ENCODE data around the gene BECN2. TPM values are rescaled to one million over a fixed set of nuclear protein-coding genes. Genes with fewer than 3 reads are reported as not detected.

Gene BECN2
- total and polyA plus RNA-seq, 2 of the 13 experiments (the other 11 are each of a cell fraction or from before 2014, with no cell fraction given) = not detected

DNA sequence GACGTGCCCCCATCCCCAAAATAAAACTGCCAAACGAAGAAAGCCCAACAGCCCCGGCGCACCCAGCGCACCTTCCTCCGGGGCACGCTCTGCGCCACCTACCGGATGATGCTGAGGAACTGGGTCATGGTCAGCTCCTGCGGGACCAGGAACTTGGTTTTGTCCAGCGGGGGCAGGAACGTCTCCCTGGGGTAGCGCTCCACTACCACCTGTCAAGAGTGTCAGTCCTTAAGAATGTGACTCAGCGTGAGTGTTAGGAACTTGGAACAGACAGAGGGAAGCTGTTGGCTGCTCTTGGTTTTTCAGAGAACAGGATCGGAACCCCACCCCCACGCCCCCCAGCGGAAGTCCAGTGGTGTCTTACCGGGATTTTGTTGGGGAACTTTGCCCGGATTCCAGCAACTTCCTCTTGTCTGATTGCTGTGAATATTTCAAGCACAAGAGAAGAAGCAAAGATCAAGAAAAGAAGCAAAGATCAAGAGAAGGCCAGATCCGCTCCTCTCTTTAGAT, 40.9 kb downstream of the BECN2 start:
- ChIA-PET POLR2A (no interaction called here), CTCF (ENCODE audit: low intra/inter-chr PET ratio, low total read pairs) (interaction anchor here (2.4 kb wide), 1 partner anchor 102 kb away, joined by 23 read pairs; no protein-coding TSS in a partner anchor)
- ATAC-seq = peak; percentile 93
- FAIRE-seq = peak; percentile 18
- in situ Hi-C loops (cut with HindIII; ENCODE audit: extremely low pct_ligation_motif_present, low pct_unique_long_range_greater_than_20kb) (loop anchor here (25.0 kb wide), 1 partner anchor 461 kb away; the partner anchor contains the start of gene KMO), intact Hi-C loops (cut with micrococcal nuclease; ENCODE audit: unreplicated experiment) (loop anchor here (1.0 kb wide), 2 partner anchors 383 to 467 kb away; no protein-coding TSS in a partner anchor)
- Histone ChIP-seq H3K27me3 (ENCODE audit: control insufficient read depth in 1 of 2, insufficient read depth in 2 of 2, low read length in 2 of 2) (peaks cover 0 to 8% of the 10 kb centered on the region in 2 experiments; a peak in 1 of 5 replicates), H3K9ac (ENCODE audit: insufficient read depth, low read depth, low read length) (no peak overlapping the region), H4K20me1 (ENCODE audit: insufficient read depth, low read length) (no peaks in the 10 kb centered on the region), H2AFZ (ENCODE audit: low read length) (no peak overlapping the region), H3K79me2 (ENCODE audit: insufficient read depth, low read length) (no peaks in the 10 kb centered on the region), H3K4me2 (ENCODE audit: low read depth, low read length) (peak overlapping the region; percentile 56), H3K36me3 (replicated peaks in 1 of 2; ENCODE audit: control insufficient read depth in 1 of 2, insufficient read depth in 2 of 2, low read length in 2 of 2) (no peaks in the 10 kb centered on the region), H3K4me3 (replicated peaks in 1 of 3; ENCODE audit: insufficient read depth in 1 of 3, low read depth in 2 of 3, low read length in 3 of 3) (peak overlapping the region in 2 of 3 experiments; percentile 24 to 53; a peak in 3 of 6 replicates), H3K27ac (ENCODE audit: extremely low read length, insufficient read depth, low read length) (no peak overlapping the region), H3K9me3 (ENCODE audit: low read length) (no peaks in the 10 kb centered on the region), H3K4me1 (ENCODE audit: insufficient read depth, low read length) (no peaks in the 10 kb centered on the region)
- BruUV-seq (replicated peaks) = no TSS peak
- DNase-seq (ENCODE audit: low spot score) = peak; percentile 23
- 32% methylated on average over 18 of the region's 20 CpGs for WGBS (ENCODE audit: low lambda C conversion rate)
- TF ChIP-seq, protein P1, sequence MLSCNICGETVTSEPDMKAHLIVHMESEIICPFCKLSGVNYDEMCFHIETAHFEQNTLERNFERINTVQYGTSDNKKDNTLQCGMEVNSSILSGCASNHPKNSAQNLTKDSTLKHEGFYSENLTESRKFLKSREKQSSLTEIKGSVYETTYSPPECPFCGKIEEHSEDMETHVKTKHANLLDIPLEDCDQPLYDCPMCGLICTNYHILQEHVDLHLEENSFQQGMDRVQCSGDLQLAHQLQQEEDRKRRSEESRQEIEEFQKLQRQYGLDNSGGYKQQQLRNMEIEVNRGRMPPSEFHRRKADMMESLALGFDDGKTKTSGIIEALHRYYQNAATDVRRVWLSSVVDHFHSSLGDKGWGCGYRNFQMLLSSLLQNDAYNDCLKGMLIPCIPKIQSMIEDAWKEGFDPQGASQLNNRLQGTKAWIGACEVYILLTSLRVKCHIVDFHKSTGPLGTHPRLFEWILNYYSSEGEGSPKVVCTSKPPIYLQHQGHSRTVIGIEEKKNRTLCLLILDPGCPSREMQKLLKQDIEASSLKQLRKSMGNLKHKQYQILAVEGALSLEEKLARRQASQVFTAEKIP (CRISPR knock-in tag; IDR thresholded peaks at IDR 0.05; ENCODE audit: borderline replicate concordance) = no peak
- TF ChIP-seq, protein P2, sequence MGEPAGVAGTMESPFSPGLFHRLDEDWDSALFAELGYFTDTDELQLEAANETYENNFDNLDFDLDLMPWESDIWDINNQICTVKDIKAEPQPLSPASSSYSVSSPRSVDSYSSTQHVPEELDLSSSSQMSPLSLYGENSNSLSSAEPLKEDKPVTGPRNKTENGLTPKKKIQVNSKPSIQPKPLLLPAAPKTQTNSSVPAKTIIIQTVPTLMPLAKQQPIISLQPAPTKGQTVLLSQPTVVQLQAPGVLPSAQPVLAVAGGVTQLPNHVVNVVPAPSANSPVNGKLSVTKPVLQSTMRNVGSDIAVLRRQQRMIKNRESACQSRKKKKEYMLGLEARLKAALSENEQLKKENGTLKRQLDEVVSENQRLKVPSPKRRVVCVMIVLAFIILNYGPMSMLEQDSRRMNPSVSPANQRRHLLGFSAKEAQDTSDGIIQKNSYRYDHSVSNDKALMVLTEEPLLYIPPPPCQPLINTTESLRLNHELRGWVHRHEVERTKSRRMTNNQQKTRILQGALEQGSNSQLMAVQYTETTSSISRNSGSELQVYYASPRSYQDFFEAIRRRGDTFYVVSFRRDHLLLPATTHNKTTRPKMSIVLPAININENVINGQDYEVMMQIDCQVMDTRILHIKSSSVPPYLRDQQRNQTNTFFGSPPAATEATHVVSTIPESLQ (CRISPR knock-in tag; conservative IDR thresholded peaks at IDR 0.05) = no peak
- TF ChIP-seq MTA1 (CRISPR knock-in tag; IDR thresholded peaks at IDR 0.05; ENCODE audit: borderline replicate concordance) (no peak), KAT7 (CRISPR knock-in tag; IDR thresholded peaks at IDR 0.05; ENCODE audit: borderline replicate concordance) (no peak), SOX6 (IDR thresholded peaks at IDR 0.05) (no peak), SOX6 (CRISPR knock-in tag; IDR thresholded peaks at IDR 0.05) (0 out of 2 replicates have a peak, but pooled peaks have one; percentile 22), ELF1 (CRISPR knock-in tag; IDR thresholded peaks at IDR 0.05) (0 out of 2 replicates have a peak, but pooled peaks have one; percentile 19), FOXM1 (CRISPR knock-in tag; IDR thresholded peaks at IDR 0.05) (no peak), ZNF670 (CRISPR knock-in tag; IDR thresholded peaks at IDR 0.05; ENCODE audit: borderline replicate concordance) (0 out of 2 replicates have a peak, but pooled peaks have one; percentile 16), ZNF256 (CRISPR knock-in tag; conservative IDR thresholded peaks at IDR 0.05) (no peak), RAD51 (IDR thresholded peaks at IDR 0.05; ENCODE audit: borderline replicate concordance) (no peak), MBNL3 (CRISPR knock-in tag; conservative IDR thresholded peaks at IDR 0.05) (no peak), ARNT2 (CRISPR knock-in tag; IDR thresholded peaks at IDR 0.05; ENCODE audit: low read depth) (no peak)
- TF ChIP-seq, protein P3, sequence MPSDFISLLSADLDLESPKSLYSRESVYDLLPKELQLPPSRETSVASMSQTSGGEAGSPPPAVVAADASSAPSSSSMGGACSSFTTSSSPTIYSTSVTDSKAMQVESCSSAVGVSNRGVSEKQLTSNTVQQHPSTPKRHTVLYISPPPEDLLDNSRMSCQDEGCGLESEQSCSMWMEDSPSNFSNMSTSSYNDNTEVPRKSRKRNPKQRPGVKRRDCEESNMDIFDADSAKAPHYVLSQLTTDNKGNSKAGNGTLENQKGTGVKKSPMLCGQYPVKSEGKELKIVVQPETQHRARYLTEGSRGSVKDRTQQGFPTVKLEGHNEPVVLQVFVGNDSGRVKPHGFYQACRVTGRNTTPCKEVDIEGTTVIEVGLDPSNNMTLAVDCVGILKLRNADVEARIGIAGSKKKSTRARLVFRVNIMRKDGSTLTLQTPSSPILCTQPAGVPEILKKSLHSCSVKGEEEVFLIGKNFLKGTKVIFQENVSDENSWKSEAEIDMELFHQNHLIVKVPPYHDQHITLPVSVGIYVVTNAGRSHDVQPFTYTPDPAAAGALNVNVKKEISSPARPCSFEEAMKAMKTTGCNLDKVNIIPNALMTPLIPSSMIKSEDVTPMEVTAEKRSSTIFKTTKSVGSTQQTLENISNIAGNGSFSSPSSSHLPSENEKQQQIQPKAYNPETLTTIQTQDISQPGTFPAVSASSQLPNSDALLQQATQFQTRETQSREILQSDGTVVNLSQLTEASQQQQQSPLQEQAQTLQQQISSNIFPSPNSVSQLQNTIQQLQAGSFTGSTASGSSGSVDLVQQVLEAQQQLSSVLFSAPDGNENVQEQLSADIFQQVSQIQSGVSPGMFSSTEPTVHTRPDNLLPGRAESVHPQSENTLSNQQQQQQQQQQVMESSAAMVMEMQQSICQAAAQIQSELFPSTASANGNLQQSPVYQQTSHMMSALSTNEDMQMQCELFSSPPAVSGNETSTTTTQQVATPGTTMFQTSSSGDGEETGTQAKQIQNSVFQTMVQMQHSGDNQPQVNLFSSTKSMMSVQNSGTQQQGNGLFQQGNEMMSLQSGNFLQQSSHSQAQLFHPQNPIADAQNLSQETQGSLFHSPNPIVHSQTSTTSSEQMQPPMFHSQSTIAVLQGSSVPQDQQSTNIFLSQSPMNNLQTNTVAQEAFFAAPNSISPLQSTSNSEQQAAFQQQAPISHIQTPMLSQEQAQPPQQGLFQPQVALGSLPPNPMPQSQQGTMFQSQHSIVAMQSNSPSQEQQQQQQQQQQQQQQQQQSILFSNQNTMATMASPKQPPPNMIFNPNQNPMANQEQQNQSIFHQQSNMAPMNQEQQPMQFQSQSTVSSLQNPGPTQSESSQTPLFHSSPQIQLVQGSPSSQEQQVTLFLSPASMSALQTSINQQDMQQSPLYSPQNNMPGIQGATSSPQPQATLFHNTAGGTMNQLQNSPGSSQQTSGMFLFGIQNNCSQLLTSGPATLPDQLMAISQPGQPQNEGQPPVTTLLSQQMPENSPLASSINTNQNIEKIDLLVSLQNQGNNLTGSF (CRISPR knock-in tag; IDR thresholded peaks at IDR 0.05) = no peak

All from HepG2 (cell line).